DOHH2 (cell line): ENCODE results near the gene FREM3.

ENCODE experiments used
- EZH2phosphoT487 ChIP-seq: fragments of 200-600 bp; sonication (generic); IDR thresholded peaks from 2 replicates; pipeline ENCODE4 v1.6.1; 2017; ENCODE audit warnings: borderline replicate concordance, mild to moderate bottlenecking, antibody characterized with exemption, low read length, moderate library complexity, mixed read lengths
- TF ChIP-seq, protein P1 (sequence below): fragments of 200-600 bp; sonication (generic); IDR thresholded peaks from one replicate; pipeline ENCODE4 v1.5.1; 2014; ENCODE audit warnings: antibody characterized with exemption, mild to moderate bottlenecking, low read depth, low read length; ENCODE audit not compliant: poor library complexity, severe bottlenecking

GRCh38 chr4:143538979-143539669, 161.4 kb downstream of the FREM3 start:
- TF ChIP-seq, protein P1, sequence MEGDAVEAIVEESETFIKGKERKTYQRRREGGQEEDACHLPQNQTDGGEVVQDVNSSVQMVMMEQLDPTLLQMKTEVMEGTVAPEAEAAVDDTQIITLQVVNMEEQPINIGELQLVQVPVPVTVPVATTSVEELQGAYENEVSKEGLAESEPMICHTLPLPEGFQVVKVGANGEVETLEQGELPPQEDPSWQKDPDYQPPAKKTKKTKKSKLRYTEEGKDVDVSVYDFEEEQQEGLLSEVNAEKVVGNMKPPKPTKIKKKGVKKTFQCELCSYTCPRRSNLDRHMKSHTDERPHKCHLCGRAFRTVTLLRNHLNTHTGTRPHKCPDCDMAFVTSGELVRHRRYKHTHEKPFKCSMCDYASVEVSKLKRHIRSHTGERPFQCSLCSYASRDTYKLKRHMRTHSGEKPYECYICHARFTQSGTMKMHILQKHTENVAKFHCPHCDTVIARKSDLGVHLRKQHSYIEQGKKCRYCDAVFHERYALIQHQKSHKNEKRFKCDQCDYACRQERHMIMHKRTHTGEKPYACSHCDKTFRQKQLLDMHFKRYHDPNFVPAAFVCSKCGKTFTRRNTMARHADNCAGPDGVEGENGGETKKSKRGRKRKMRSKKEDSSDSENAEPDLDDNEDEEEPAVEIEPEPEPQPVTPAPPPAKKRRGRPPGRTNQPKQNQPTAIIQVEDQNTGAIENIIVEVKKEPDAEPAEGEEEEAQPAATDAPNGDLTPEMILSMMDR: no peak
- no peak for TF ChIP-seq EZH2phosphoT487
